ENCODE results near the gene ACMSD. TPM values are rescaled to one million over a fixed set of nuclear protein-coding genes. Genes with fewer than 3 reads are reported as not detected.

The ACMSD gene
- total and polyA plus RNA-seq, 9 of the 15 experiments (the other 6 are each of a cell fraction or from before 2014, with no cell fraction given), result not detected

DNA sequence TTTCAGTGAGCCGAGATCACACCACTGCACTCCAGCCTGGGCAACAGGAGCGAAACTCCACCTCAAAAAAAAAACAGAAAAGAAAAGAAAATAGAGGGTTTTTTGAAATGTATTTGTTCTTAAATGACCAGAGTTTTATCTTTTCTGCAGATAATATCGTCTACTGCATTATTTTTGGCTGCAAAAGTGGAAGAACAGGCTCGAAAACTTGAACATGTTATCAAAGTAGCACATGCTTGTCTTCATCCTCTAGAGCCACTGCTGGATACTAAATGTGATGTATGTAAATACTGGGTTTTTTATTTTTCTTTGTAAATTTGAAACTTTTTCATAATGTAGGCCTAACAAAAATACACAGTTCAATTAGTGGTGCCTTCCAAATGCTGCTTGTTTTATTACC is 98.3 kb downstream of the ACMSD start (continued):
- TF ChIP-seq, protein P1, sequence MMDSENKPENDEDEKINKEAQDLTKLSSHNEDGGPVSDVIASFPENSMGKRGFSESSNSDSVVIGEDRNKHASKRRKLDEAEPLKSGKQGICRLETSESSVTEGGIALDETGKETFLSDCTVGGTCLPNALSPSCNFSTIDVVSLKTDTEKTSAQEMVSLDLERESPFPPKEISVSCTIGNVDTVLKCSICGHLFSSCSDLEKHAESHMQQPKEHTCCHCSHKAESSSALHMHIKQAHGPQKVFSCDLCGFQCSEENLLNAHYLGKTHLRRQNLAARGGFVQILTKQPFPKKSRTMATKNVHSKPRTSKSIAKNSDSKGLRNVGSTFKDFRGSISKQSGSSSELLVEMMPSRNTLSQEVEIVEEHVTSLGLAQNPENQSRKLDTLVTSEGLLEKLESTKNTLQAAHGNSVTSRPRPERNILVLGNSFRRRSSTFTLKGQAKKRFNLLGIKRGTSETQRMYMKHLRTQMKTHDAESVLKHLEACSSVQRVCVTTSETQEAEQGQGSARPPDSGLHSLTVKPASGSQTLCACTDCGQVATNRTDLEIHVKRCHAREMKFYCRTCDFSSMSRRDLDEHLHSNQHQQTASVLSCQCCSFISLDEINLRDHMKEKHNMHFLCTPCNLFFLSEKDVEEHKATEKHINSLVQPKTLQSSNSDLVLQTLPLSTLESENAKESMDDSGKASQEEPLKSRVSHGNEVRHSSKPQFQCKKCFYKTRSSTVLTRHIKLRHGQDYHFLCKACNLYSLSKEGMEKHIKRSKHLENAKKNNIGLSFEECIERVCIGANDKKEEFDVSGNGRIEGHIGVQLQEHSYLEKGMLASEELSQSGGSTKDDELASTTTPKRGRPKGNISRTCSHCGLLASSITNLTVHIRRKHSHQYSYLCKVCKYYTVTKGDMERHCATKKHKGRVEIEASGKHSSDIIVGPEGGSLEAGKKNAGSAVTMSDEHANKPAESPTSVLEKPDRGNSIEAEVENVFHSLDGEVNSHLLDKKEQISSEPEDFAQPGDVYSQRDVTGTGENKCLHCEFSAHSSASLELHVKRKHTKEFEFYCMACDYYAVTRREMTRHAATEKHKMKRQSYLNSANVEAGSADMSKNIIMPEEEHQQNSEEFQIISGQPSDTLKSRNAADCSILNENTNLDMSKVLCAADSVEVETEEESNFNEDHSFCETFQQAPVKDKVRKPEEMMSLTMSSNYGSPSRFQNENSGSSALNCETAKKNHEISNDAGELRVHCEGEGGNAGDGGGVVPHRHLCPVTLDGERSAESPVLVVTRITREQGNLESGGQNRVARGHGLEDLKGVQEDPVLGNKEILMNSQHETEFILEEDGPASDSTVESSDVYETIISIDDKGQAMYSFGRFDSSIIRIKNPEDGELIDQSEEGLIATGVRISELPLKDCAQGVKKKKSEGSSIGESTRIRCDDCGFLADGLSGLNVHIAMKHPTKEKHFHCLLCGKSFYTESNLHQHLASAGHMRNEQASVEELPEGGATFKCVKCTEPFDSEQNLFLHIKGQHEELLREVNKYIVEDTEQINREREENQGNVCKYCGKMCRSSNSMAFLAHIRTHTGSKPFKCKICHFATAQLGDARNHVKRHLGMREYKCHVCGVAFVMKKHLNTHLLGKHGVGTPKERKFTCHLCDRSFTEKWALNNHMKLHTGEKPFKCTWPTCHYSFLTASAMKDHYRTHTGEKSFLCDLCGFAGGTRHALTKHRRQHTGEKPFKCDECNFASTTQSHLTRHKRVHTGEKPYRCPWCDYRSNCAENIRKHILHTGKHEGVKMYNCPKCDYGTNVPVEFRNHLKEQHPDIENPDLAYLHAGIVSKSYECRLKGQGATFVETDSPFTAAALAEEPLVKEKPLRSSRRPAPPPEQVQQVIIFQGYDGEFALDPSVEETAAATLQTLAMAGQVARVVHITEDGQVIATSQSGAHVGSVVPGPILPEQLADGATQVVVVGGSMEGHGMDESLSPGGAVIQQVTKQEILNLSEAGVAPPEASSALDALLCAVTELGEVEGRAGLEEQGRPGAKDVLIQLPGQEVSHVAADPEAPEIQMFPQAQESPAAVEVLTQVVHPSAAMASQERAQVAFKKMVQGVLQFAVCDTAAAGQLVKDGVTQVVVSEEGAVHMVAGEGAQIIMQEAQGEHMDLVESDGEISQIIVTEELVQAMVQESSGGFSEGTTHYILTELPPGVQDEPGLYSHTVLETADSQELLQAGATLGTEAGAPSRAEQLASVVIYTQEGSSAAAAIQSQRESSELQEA (IDR thresholded peaks at IDR 0.05; ENCODE audit: low read depth), result no peak
- TF ChIP-seq, protein P2, sequence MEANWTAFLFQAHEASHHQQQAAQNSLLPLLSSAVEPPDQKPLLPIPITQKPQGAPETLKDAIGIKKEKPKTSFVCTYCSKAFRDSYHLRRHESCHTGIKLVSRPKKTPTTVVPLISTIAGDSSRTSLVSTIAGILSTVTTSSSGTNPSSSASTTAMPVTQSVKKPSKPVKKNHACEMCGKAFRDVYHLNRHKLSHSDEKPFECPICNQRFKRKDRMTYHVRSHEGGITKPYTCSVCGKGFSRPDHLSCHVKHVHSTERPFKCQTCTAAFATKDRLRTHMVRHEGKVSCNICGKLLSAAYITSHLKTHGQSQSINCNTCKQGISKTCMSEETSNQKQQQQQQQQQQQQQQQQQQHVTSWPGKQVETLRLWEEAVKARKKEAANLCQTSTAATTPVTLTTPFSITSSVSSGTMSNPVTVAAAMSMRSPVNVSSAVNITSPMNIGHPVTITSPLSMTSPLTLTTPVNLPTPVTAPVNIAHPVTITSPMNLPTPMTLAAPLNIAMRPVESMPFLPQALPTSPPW (CRISPR knock-in tag; IDR thresholded peaks at IDR 0.05), result no peak
- TF ChIP-seq, protein P3, sequence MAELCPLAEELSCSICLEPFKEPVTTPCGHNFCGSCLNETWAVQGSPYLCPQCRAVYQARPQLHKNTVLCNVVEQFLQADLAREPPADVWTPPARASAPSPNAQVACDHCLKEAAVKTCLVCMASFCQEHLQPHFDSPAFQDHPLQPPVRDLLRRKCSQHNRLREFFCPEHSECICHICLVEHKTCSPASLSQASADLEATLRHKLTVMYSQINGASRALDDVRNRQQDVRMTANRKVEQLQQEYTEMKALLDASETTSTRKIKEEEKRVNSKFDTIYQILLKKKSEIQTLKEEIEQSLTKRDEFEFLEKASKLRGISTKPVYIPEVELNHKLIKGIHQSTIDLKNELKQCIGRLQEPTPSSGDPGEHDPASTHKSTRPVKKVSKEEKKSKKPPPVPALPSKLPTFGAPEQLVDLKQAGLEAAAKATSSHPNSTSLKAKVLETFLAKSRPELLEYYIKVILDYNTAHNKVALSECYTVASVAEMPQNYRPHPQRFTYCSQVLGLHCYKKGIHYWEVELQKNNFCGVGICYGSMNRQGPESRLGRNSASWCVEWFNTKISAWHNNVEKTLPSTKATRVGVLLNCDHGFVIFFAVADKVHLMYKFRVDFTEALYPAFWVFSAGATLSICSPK (IDR thresholded peaks at IDR 0.05; ENCODE audit: borderline replicate concordance), result no peak
- TF ChIP-seq, protein P4, sequence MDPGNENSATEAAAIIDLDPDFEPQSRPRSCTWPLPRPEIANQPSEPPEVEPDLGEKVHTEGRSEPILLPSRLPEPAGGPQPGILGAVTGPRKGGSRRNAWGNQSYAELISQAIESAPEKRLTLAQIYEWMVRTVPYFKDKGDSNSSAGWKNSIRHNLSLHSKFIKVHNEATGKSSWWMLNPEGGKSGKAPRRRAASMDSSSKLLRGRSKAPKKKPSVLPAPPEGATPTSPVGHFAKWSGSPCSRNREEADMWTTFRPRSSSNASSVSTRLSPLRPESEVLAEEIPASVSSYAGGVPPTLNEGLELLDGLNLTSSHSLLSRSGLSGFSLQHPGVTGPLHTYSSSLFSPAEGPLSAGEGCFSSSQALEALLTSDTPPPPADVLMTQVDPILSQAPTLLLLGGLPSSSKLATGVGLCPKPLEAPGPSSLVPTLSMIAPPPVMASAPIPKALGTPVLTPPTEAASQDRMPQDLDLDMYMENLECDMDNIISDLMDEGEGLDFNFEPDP (CRISPR knock-in tag; IDR thresholded peaks at IDR 0.05), result no peak
- TF ChIP-seq KDM1A (IDR thresholded peaks at IDR 0.05) (no peak), ZKSCAN8 (CRISPR knock-in tag; IDR thresholded peaks at IDR 0.05) (no peak), CHD4 (IDR thresholded peaks at IDR 0.05; ENCODE audit: insufficient read depth, insufficient replicate concordance, low read depth, low read length, poor library complexity, severe bottlenecking) (no peak)
- TF ChIP-seq, protein P5, sequence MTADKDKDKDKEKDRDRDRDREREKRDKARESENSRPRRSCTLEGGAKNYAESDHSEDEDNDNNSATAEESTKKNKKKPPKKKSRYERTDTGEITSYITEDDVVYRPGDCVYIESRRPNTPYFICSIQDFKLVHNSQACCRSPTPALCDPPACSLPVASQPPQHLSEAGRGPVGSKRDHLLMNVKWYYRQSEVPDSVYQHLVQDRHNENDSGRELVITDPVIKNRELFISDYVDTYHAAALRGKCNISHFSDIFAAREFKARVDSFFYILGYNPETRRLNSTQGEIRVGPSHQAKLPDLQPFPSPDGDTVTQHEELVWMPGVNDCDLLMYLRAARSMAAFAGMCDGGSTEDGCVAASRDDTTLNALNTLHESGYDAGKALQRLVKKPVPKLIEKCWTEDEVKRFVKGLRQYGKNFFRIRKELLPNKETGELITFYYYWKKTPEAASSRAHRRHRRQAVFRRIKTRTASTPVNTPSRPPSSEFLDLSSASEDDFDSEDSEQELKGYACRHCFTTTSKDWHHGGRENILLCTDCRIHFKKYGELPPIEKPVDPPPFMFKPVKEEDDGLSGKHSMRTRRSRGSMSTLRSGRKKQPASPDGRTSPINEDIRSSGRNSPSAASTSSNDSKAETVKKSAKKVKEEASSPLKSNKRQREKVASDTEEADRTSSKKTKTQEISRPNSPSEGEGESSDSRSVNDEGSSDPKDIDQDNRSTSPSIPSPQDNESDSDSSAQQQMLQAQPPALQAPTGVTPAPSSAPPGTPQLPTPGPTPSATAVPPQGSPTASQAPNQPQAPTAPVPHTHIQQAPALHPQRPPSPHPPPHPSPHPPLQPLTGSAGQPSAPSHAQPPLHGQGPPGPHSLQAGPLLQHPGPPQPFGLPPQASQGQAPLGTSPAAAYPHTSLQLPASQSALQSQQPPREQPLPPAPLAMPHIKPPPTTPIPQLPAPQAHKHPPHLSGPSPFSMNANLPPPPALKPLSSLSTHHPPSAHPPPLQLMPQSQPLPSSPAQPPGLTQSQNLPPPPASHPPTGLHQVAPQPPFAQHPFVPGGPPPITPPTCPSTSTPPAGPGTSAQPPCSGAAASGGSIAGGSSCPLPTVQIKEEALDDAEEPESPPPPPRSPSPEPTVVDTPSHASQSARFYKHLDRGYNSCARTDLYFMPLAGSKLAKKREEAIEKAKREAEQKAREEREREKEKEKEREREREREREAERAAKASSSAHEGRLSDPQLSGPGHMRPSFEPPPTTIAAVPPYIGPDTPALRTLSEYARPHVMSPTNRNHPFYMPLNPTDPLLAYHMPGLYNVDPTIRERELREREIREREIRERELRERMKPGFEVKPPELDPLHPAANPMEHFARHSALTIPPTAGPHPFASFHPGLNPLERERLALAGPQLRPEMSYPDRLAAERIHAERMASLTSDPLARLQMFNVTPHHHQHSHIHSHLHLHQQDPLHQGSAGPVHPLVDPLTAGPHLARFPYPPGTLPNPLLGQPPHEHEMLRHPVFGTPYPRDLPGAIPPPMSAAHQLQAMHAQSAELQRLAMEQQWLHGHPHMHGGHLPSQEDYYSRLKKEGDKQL (CRISPR knock-in tag; IDR thresholded peaks at IDR 0.05; ENCODE audit: borderline replicate concordance), result no peak
